HepG2 (cell line): ENCODE results near the gene TMEM79. TPM values are rescaled to one million over a fixed set of nuclear protein-coding genes. Genes with fewer than 3 reads are reported as not detected.

Experiments
- ARID4A ChIP-seq: sonication (generic); formaldehyde crosslinking; IDR thresholded peaks from 2 replicates; pipeline ENCODE4 v1.5.0; 2020; ENCODE audit warnings: mild to moderate bottlenecking, missing genetic modification reagents, borderline replicate concordance
- MEF2D ChIP-seq: sonication (generic); formaldehyde crosslinking; IDR thresholded peaks from 2 replicates; pipeline ENCODE4 v1.5.1; 2020; ENCODE audit warnings: mild to moderate bottlenecking, missing genetic modification reagents
- NFKB2 ChIP-seq: sonication (generic); formaldehyde crosslinking; IDR thresholded peaks from 2 replicates; pipeline ENCODE4 v1.4.0; 2020; ENCODE audit warnings: missing genetic modification reagents, borderline replicate concordance
- POLR2G ChIP-seq: fragments of 200-400 bp; formaldehyde crosslinking; IDR thresholded peaks from 2 replicates; pipeline ENCODE4 v1.6.1; 2018; ENCODE audit warnings: mild to moderate bottlenecking, low read depth, low read length, moderate library complexity
- RAD51 ChIP-seq: fragments of 450-650 bp; IDR thresholded peaks from 2 replicates; pipeline ENCODE4 v1.6.1; 2016; ENCODE audit warnings: borderline replicate concordance
- SAP130 ChIP-seq: IDR thresholded peaks from 2 replicates; pipeline ENCODE4 v1.6.1; 2016; ENCODE audit warnings: low read depth
- SRSF1 ChIP-seq: fragments of 200-400 bp; formaldehyde crosslinking; optimal IDR thresholded peaks from 2 replicates; pipeline ENCODE3; 2017; ENCODE audit warnings: mild to moderate bottlenecking, low read depth, low read length, moderate library complexity
- TBX3 ChIP-seq: fragments of 450-650 bp; IDR thresholded peaks from 2 replicates; pipeline ENCODE4 v1.6.1; 2017; ENCODE audit warnings: antibody characterized with exemption, mild to moderate bottlenecking, inconsistent platforms, borderline replicate concordance
- ZNF761 ChIP-seq: sonication (generic); formaldehyde crosslinking; conservative IDR thresholded peaks from 2 replicates; pipeline ENCODE4 v1.4.0; 2020; ENCODE audit warnings: mild to moderate bottlenecking, missing genetic modification reagents
- ZNF777 ChIP-seq: sonication (generic); formaldehyde crosslinking; IDR thresholded peaks from 2 replicates; pipeline ENCODE4 v1.4.0; 2020; ENCODE audit warnings: missing genetic modification reagents
- ZNF788 ChIP-seq: sonication (generic); formaldehyde crosslinking; IDR thresholded peaks from 2 replicates; pipeline ENCODE4 v1.5.0; 2020; ENCODE audit warnings: mild to moderate bottlenecking, missing genetic modification reagents, borderline replicate concordance
- polyA plus RNA-seq, 8 experiments: library from polyadenylated mRNA; depleted of rRNA in 3 of 8; stranded (reverse) in 7 of 8; unstranded in 1 of 8; fragments of >200 nt; fragmentation: Illumina TruSeq in 4 of 8; extraction: Trizol in 4 of 8; gene quantifications; 2 replicates each; pipeline versions ENCODE4 v1.2.1 to v1.2.3, GENCODE V29; 2011 to 2016; ENCODE audit warnings: low read depth in 4 of 8, missing spikeins in 1 of 8, mixed read lengths in 1 of 8; ENCODE audit not compliant: insufficient read depth in 1 of 8
- total RNA-seq, 5 experiments: library from RNA; depleted of rRNA; stranded (reverse); fragments of >200 nt; fragmentation: Illumina TruSeq; extraction: Trizol; gene quantifications; 2 replicates each; pipeline ENCODE4 v1.2.3, GENCODE V29; 2016; ENCODE audit warnings: low read depth in 1 of 5
- TF ChIP-seq, protein P1 (sequence below): sonication (generic); formaldehyde crosslinking; IDR thresholded peaks from 2 replicates; pipeline ENCODE4 v1.5.1; 2020; ENCODE audit warnings: mild to moderate bottlenecking, missing genetic modification reagents

The TMEM79 gene
- total and polyA plus RNA-seq, 2 of the 13 experiments (the other 11 are each of a cell fraction or from before 2014, with no cell fraction given): 1.2 to 1.9 TPM

GRCh38 chr1:156295391-156295947 lies 11.3 kb downstream of the TMEM79 start, which contains the start of gene GLMP (continued):
- peak; percentile 67; the same call in 1 of the 2 replicates for TF ChIP-seq ARID4A (CRISPR knock-in tag)
- peak; percentile 96 for TF ChIP-seq SAP130
- TF ChIP-seq, protein P1, sequence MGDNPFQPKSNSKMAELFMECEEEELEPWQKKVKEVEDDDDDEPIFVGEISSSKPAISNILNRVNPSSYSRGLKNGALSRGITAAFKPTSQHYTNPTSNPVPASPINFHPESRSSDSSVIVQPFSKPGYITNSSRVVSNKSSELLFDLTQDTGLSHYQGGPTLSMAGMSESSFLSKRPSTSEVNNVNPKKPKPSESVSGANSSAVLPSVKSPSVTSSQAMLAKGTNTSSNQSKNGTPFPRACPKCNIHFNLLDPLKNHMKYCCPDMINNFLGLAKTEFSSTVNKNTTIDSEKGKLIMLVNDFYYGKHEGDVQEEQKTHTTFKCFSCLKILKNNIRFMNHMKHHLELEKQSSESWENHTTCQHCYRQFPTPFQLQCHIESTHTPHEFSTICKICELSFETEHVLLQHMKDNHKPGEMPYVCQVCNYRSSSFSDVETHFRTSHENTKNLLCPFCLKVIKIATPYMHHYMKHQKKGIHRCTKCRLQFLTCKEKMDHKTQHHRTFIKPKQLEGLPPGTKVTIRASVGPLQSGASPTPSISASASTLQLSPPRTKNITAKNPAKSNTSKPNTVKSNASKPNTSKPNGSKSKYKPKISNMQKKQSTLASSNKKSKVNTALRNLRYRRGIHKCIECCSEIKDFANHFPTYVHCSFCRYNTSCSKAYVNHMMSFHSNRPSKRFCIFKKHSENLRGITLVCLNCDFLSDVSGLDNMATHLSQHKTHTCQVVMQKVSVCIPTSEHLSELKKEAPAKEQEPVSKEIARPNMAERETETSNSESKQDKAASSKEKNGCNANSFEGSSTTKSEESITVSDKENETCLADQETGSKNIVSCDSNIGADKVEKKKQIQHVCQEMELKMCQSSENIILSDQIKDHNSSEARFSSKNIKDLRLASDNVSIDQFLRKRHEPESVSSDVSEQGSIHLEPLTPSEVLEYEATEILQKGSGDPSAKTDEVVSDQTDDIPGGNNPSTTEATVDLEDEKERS: no peak
- TF ChIP-seq NFKB2 (CRISPR knock-in tag): peak; percentile 48; the same call in 1 of the 2 replicates
- TF ChIP-seq ZNF761 (CRISPR knock-in tag): peak; percentile 62; the same call in 1 of the 2 replicates
- peak; percentile 31; the same call in 1 of the 2 replicates for TF ChIP-seq TBX3
- peak; percentile 82 for TF ChIP-seq POLR2G
- TF ChIP-seq SRSF1: peak; percentile 43
- TF ChIP-seq ZNF788 (CRISPR knock-in tag): peak; percentile 55; the same call in 1 of the 2 replicates
- peak; percentile 61; the same call in 1 of the 2 replicates for TF ChIP-seq ZNF777 (CRISPR knock-in tag)
- TF ChIP-seq MEF2D (CRISPR knock-in tag): no peak
- TF ChIP-seq RAD51: peak; percentile 88
